Cardiac septum (tissue), 1 donor: ENCODE data around the gene UBE2V1. TPM values are rescaled to one million over a fixed set of nuclear protein-coding genes. Genes with fewer than 3 reads are reported as not detected.
"Not testable (repeated sequence)": the region's sequence is repeated elsewhere in the genome, so short reads cannot be mapped to it uniquely, and the experiment has no call there.

Experiments
- DNase-seq: peaks from one replicate; pipeline ENCODE4 v3.0.0-alpha.2; 2020; ENCODE audit warnings: low spot score
- intact Hi-C: fragments of 100-400 bp; cut with DNase I; formaldehyde crosslinking; loops from one replicate; pipeline ENCODE4 v1.14.0; 2022
- total RNA-seq: library from RNA; stranded (reverse); fragmentation: NEBNext Ultra II Directional; extraction: Animal tissue kit (Norgen Biotek cat#: 25700); gene quantifications from one replicate; pipeline ENCODE4 v1.2.1, GENCODE V29; 2021
- donor health status: DM: no; HTN: no; CAD: no.

The UBE2V1 gene
- total RNA-seq, 1 donor from 2014 or later: 70.3 TPM

- DNase-seq: no peak
- intact Hi-C loops: loop anchor here (1.0 to 2.0 kb wide), 2 partner anchors 32 to 48 kb away; partner anchors contain the start of gene PEDS1
Measured at GRCh38 chr20:50120935-50121693, 8.2 kb upstream of the UBE2V1 start.

DNA sequence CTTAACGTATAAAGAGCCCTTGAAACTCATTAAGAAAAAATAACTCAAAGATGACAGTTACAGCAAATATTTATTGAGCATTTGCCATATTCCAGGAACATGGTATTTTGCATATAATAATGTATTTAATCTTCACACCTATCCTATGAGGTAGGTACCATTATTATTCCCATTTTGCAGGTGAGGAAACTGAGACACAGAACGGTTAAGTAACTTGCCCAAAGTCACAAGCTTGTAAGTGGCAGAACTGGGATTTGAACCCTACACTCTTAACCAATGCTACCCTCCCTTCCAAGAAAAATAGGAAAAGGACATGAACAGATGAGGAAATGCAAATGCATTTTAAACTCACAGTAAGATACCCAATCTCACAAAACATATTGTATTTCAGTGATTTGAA lies 5.3 kb upstream of the UBE2V1 start:
- intact Hi-C loops: no loop called here
- no peak for DNase-seq

DNA sequence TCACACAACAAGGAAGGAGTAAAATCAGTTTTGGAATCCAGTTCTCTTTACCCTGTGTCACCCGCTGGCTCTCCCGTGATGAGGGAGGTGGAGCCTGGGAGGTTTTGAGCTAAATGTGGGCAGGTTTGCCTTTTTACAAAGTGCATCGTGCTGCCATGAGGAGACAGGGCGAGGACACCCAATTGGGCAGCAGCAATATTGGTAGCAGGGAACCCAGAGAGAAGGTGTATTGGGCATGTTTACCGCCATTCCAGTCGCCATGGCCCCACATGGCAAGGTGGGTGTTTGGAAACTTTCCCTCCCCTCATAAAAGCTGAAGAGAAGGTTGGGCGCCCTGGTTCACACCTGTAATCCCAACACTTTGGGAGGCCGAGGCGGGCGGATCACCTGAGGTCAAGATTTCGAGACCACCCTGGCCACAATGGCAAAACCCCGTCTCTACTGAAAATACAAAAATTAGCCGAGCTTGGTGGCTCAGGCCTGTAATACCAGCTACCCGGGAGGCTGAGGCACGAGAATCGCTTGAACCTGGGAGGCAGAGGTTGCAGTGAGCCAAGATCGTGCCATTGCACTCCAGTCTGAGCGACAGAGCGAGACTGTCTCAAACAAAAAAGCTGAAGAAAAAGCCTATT lies 3.5 kb upstream of the UBE2V1 start:
- intact Hi-C loops: no loop called here
- DNase-seq: peak; percentile 63

GRCh38 chr20:50115591-50116367 lies 2.8 kb upstream of the UBE2V1 start:
- intact Hi-C loops: no loop called here
- DNase-seq: peak; percentile 98

GRCh38 chr20:50115041-50115512 lies 2.1 kb upstream of the UBE2V1 start:
- intact Hi-C loops: no loop called here
- DNase-seq: peak; percentile 62

DNA sequence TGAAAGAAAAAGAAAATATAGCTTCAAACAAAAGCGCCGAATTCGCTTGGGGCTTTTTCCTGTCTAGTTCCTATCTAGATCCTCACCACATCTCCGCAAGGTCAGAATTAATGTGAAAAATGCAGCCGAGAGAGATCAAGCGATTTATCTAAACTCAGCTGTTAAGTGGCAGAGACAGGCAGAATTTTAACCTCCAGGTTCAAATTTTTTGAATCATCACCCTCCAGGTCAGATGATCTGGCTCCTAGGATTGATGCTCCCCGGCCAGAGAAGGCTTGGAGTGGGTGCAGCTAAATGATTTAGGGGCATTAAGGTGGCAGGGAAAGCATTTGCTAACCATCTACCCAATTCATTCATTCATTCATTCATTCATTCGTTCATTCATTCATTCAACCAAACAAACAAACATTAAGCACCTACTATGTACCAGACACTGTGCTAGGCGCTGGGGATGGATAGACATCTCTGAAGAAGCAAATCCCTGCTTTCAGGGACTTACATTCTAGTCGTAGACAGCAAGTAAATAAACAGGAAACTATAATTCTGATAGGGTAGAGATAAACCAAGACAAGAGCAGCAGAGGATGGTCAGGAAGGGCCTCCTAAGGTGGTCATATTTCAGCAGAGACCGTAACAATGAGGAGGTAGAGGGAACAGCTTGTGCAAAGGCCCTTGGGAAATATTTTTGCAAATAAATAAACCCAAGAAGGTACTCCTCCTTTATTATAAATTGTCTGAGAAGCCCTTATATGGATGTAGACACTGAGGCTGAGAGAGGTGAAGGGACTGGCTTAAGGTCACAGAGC lies 672 bp upstream of the UBE2V1 start:
- intact Hi-C loops: no loop called here
- no peak for DNase-seq

- intact Hi-C loops: no loop called here
- DNase-seq: no peak
Measured at GRCh38 chr20:50111829-50112495, 988 bp downstream of the UBE2V1 start.

DNA sequence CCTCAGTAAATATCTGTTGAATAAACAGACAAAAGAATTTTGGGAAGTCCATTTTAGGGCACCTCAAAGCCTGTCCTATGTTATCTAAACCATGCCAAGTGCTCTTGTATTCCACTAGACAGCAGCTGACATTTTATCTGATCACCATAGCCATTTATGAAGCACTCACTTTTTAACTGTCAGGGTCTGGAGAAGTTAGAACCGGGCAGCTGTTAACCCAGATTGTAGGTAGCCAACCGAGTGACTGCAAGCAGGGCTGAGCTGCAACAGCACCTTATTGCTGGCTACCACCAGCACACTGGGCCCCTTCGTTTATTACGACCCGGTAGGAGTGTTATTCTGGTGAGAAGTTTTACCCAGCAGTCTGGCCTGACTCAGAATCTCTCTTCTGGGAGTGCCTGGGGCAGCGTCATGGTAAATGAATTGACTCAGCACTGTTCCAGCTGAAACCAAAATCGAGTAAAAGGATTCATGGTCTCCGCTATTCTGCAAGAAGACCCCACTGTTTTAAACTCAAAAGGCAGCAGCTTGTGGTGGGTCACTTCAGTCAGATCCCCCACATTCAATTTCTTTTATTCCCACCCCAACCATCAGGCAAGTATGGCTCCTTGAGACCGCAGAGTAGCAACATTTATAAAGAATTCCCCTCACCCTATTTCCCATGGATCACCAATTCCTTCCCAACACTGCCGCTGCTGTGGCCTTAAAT lies 1.7 kb downstream of the UBE2V1 start:
- intact Hi-C loops: no loop called here
- no peak for DNase-seq

- intact Hi-C loops: no loop called here
- peak; percentile 56 for DNase-seq
Measured at GRCh38 chr20:50110141-50111047, 2.6 kb downstream of the UBE2V1 start.

DNA sequence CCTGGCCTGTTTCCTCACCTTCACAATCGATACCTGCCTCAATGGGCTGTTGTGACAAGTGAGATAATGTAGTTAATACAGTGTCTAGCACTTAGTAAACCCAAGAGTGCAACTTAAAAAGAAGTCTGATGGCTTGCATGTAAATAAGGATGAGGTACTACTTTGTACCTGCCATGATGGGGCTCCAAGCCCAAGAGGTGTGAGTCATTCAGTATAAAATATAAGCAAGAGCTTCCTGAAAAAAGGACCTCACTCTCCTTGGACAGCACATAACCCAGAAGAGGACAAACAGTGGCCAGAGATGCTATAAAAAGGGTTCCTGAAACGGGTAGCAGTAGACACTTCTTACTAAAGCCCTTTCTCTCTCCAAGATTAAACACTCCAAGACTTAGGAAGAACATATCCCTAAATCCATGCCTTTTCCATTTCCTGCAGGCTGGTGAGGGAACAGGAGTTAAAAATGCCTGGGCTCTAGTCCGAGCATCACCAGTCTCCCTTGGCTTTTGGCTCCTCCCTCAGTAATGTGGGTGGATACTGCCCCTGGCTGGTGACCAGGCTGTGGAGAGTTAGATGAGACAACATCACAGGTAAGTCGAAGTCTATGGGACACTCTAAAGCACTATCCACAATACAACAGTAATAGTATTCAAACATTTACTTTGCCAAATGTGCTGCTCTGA lies 4.3 kb downstream of the UBE2V1 start:
- intact Hi-C loops: no loop called here
- DNase-seq: no peak

- intact Hi-C loops: no loop called here
- DNase-seq: no peak
Measured at GRCh38 chr20:50107796-50108331, 5.1 kb downstream of the UBE2V1 start.

DNA sequence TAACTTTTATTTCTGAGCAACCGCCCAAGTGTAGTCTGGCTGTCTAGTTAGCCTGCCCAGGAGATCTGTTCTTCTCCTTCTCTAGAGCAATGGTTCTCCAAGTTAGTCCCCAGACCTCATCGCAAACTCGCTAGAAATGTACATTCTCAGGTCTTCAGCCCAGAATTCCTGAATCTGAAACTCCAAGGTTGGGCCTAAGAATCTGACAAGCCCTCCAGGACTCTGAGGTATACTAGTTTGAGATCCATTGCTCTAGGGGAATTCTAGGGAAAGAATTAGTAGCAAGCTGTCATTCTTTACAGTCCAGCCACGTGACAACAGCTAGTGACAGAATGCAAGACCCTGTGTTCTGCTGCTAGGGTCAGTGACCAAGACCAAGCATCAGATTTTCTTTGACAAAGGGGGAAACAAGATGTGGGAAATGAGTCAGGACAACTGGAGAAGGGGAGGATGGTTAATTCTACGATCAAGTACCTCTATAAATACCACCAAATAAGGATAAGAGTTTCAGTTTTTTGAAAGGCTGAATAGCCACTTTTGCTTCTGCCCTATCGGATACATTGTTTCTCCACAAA lies 5.8 kb downstream of the UBE2V1 start:
- intact Hi-C loops: no loop called here
- no peak for DNase-seq

DNA sequence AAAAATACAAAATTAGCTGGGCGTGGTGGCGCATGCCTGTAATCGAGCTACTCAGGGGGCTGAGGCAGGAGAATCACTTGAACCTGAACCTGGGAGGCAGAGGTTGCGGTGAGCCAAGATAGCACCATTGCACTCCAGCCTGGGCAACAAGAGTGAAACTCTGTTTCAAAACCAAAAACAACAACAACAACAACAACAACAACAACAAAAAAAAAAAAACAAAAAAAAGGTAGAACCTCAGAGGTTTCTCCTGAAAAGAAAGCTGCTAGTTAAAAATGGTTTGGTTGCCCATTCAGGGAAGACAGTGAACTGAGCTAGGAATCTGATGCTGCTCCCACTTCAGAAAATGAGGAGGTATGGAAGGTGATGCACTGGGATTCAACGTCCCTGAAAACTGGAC lies 6.3 kb downstream of the UBE2V1 start:
- intact Hi-C loops, DNase-seq: not testable (repeated sequence)

DNA sequence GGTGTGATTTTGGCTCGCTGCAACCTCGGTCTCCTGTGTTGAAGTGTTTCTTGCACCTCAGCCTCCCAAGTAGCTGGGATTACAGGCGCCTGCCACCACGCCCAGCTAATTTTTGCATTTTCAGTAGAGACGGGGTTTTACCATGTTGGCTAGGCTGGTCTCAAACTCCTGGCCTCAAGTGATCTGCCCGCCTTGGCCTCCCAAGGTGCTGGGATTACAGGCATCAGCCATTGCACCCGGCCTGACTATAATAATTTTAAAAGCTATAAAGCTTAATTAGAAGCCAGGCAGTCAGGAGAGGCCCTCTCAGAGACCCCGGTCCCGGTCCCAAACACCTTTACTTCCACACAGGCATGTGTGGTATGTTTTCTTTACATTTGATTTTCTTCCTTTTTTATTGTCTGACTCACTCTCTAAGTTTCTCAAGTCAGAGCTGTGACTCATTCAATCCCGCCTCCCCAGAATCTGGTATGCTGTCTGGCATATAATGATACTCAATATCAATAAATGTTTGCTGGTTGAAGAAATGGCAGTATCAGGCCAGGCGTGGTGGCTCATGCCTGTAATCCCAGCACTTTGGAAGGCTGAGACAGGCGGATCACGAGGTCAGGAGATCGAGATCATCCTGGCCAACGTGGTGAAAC lies 9.4 kb downstream of the UBE2V1 start:
- intact Hi-C loops, DNase-seq: not testable (repeated sequence)

GRCh38 chr20:50102551-50102950 lies 10.4 kb downstream of the UBE2V1 start:
- DNase-seq, intact Hi-C loops: not testable (repeated sequence)

- intact Hi-C loops: no loop called here
- no peak for DNase-seq
Measured at GRCh38 chr20:50101887-50102286, 11.1 kb downstream of the UBE2V1 start.
